Thyroid gland (tissue), 4 donors: ENCODE data around the gene RLF. TPM values are rescaled to one million over a fixed set of nuclear protein-coding genes. Genes with fewer than 3 reads are reported as not detected.

Experiments used
- DNase-seq, 2 donors: peaks; one replicate each; pipeline ENCODE4 v3.0.0-alpha.2; 2019
- H3K27ac ChIP-seq, 3 donors: fragments of 200-600 bp; sonication (generic); 1 replicate in 2 of 3; 2 replicates in 1 of 3; pipeline ENCODE4 v1.5.1; 2016 to 2019; ENCODE audit warnings: mild to moderate bottlenecking in 1 of 3, moderate library complexity in 1 of 3
- H3K27me3 ChIP-seq: fragments of 200-600 bp; sonication (generic); one replicate; pipeline ENCODE4 v1.5.1; 2019
- H3K36me3 ChIP-seq, 2 donors: fragments of 200-600 bp; sonication (generic); one replicate each; pipeline ENCODE4 v1.5.1; 2016 to 2019
- H3K4me1 ChIP-seq, 2 donors: fragments of 200-600 bp; sonication (generic); one replicate each; pipeline ENCODE4 v1.5.1; 2017 to 2019
- H3K4me3 ChIP-seq, 3 donors: fragments of 200-600 bp; sonication (generic); replicated peaks in 1 of 3; 1 replicate in 2 of 3; 2 replicates in 1 of 3; pipeline ENCODE4 v1.5.1; 2016; ENCODE audit warnings: mild to moderate bottlenecking in 1 of 3
- H3K9me3 ChIP-seq: fragments of 200-600 bp; sonication (generic); one replicate; pipeline ENCODE4 v1.5.1; 2017
- POLR2A ChIP-seq, 2 donors: fragments of 450-650 bp; IDR thresholded peaks; one replicate each; pipeline ENCODE4 v1.6.1; 2017; ENCODE audit warnings: antibody characterized with exemption in 2 of 2, mild to moderate bottlenecking in 2 of 2, moderate library complexity in 1 of 2
- WGBS, 2 donors: methylation state at CpG; one replicate each; pipeline ENCODE4 v1.1.5; 2017; 5-methylcytosine and 5-hydroxymethylcytosine counted together
- intact Hi-C: fragments of 100-400 bp; cut with DNase I; formaldehyde crosslinking; loops from one replicate; pipeline ENCODE4 v1.15.1; 2023
- total RNA-seq, 4 donors: library from RNA; depleted of rRNA; stranded (reverse); fragments of >200 nt; gene quantifications; one replicate each; pipeline ENCODE4 v1.2.3, GENCODE V29; 2016
- TF ChIP-seq, protein P1 (sequence below), 6 experiments: fragments of 200-600 bp in 3 of 6; fragments of 450-650 bp in 3 of 6; sonication (generic) in 3 of 6; IDR thresholded peaks; one replicate each; pipeline ENCODE4 v1.5.1; 2016 to 2019; ENCODE audit warnings: antibody characterized with exemption in 6 of 6, mild to moderate bottlenecking in 2 of 6, inconsistent platforms in 1 of 6, moderate library complexity in 1 of 6

Gene RLF
- total RNA-seq, 4 donors from 2014 or later: 17.3 to 31.0 (median 21.2) TPM

DNA sequence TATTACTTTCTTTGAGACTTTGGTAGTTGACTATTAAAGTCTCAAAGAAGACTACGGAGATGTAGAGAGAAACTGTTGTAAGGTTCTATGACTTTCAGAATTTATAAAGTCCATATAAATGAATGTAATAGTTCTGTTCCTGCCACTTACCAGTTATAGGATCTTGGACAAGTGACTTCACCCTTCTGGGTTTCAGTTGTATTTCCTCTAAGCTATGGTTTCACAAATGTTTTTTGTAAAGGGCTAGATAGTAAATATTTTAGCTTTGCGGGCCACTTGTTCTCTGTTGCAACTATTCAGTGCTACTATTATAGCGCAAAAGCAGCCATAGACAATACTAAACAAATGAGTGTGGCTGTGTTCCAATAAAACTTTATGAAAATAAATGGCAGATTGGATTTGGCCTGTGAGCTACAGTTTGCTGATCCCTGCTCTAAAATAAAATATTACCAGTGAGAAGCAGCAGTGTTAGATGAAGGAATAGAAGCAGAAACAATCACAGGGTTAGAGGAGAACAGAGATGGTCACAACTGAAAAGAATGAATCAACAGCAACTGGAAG is 111.5 kb downstream of the RLF start:
- H3K27me3 ChIP-seq: no peaks in the 10 kb centered on the region
- no peak overlapping the region for H3K4me3 ChIP-seq
- intact Hi-C loops: no loop called here
- H3K4me1 ChIP-seq: peaks cover 5 to 6% of the 10 kb centered on the region in 2 donors
- no peak overlapping the region for H3K27ac ChIP-seq
- peaks cover 20 to 34% of the 10 kb centered on the region in 2 donors for H3K36me3 ChIP-seq
- no peaks in the 10 kb centered on the region for H3K9me3 ChIP-seq
- WGBS, 2 donors: 96% methylated on average over 3 of the region's 3 CpGs
- DNase-seq: no peak
- no peak for TF ChIP-seq POLR2A (IDR thresholded peaks at IDR 0.05)
- TF ChIP-seq, protein P1, sequence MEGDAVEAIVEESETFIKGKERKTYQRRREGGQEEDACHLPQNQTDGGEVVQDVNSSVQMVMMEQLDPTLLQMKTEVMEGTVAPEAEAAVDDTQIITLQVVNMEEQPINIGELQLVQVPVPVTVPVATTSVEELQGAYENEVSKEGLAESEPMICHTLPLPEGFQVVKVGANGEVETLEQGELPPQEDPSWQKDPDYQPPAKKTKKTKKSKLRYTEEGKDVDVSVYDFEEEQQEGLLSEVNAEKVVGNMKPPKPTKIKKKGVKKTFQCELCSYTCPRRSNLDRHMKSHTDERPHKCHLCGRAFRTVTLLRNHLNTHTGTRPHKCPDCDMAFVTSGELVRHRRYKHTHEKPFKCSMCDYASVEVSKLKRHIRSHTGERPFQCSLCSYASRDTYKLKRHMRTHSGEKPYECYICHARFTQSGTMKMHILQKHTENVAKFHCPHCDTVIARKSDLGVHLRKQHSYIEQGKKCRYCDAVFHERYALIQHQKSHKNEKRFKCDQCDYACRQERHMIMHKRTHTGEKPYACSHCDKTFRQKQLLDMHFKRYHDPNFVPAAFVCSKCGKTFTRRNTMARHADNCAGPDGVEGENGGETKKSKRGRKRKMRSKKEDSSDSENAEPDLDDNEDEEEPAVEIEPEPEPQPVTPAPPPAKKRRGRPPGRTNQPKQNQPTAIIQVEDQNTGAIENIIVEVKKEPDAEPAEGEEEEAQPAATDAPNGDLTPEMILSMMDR (IDR thresholded peaks at IDR 0.05): no peak

- H3K4me1 ChIP-seq: no peaks in the 10 kb centered on the region
- DNase-seq: no peak
- no peaks in the 10 kb centered on the region for H3K9me3 ChIP-seq
- H3K4me3 ChIP-seq: no peak overlapping the region
- intact Hi-C loops: no loop called here
- H3K36me3 ChIP-seq: peaks cover 20 to 34% of the 10 kb centered on the region in 2 donors
- 92 to 97% methylated on average over 4 of the region's 4 CpGs for WGBS, 2 donors
- TF ChIP-seq, protein P1 (IDR thresholded peaks at IDR 0.05): no peak
- no peak for TF ChIP-seq POLR2A (IDR thresholded peaks at IDR 0.05)
- H3K27me3 ChIP-seq: no peaks in the 10 kb centered on the region
- H3K27ac ChIP-seq: no peak overlapping the region
Observed at GRCh38 chr1:40273547-40274166, 112.5 kb downstream of the RLF start.

DNA sequence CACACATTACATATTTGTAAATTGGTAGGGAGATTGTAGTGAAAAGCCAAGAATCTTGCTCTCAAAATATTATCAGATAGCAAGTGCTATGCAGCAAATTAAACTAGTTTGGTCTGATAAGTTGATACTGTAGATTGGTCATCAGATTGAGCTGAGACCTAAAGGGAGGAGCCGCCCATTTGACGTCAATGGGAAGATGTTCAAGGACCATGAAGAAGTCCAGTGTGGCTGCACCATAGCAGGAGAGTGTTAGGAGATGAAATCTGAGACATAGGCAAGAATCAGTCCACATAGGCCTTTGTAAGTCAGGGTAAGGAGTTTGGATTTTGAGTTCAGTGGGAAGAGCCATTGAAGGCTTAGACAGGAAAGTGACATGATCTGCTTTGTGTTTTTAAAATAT is 113.1 kb downstream of the RLF start:
- TF ChIP-seq POLR2A (IDR thresholded peaks at IDR 0.05): no peak
- TF ChIP-seq, protein P1 (IDR thresholded peaks at IDR 0.05): no peak
- H3K36me3 ChIP-seq: peaks cover 18 to 30% of the 10 kb centered on the region in 2 donors
- no peaks in the 10 kb centered on the region for H3K9me3 ChIP-seq
- intact Hi-C loops: no loop called here
- no peak overlapping the region for H3K4me3 ChIP-seq
- H3K27me3 ChIP-seq: no peaks in the 10 kb centered on the region
- WGBS, 2 donors: 95 to 96% methylated on average over 2 of the region's 2 CpGs
- no peaks in the 10 kb centered on the region for H3K4me1 ChIP-seq
- DNase-seq: no peak
- H3K27ac ChIP-seq: no peak overlapping the region

DNA sequence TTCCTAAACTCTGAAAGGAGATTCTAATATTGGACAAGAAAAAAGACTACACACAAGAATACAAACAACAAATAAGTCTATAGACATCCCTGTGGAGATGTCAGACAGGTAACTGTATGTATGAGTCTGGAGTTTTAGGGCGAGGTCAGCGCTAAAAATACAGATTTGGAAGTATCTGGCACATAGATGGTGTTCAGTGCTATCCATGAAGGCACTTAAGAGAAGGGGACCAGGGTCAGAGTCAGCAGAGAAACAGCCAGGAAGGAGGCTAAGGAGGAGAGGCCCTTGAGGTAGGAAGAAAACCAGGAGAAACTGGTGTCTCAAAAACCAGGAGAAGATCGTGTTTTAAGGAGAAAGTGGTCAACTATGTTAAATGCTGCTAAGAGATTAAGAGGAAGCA is 114.9 kb downstream of the RLF start:
- WGBS, 2 donors: 95 to 98% methylated on average over 3 of the region's 3 CpGs
- TF ChIP-seq, protein P1 (IDR thresholded peaks at IDR 0.05): no peak
- no peak for TF ChIP-seq POLR2A (IDR thresholded peaks at IDR 0.05)
- H3K9me3 ChIP-seq: no peaks in the 10 kb centered on the region
- intact Hi-C loops: no loop called here
- no peak overlapping the region for H3K27ac ChIP-seq
- no peaks in the 10 kb centered on the region for H3K4me1 ChIP-seq
- DNase-seq: no peak
- no peak overlapping the region for H3K4me3 ChIP-seq
- H3K36me3 ChIP-seq: peaks cover 12 to 20% of the 10 kb centered on the region in 2 donors
- no peaks in the 10 kb centered on the region for H3K27me3 ChIP-seq

DNA sequence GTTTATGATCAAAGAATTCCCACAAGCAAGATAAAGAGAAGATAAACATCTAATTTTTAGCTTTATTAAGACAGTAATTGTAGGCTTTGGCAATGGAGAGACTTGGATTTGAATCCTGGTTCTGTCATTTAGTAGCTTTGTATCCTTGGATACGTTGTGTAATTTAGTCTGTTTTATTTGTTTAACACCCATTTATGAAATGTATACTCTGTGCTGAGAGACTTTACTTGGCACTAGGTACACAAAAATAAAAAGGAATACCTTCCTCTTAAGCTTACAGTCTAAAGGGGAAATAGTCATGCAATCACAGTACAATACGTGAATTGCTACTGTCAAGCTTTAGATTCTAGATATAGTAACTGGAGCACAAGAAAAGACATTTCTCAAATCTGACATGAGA is 120.7 kb downstream of the RLF start:
- Histone ChIP-seq H3K36me3 (peaks cover 4 to 15% of the 10 kb centered on the region in 2 donors), H3K9me3 (no peaks in the 10 kb centered on the region), H3K27ac (no peak overlapping the region), H3K27me3 (no peaks in the 10 kb centered on the region), H3K4me3 (no peak overlapping the region), H3K4me1 (no peaks in the 10 kb centered on the region)
- TF ChIP-seq, protein P1 (IDR thresholded peaks at IDR 0.05): no peak
- TF ChIP-seq POLR2A (IDR thresholded peaks at IDR 0.05): no peak
- DNase-seq: no peak
- intact Hi-C loops: no loop called here
- WGBS, 2 donors: 84 to 86% methylated on average over 2 of the region's 2 CpGs
